GM12875 (cell line): ENCODE results near the gene CXCL14.

Experiments
- H3K4me3 ChIP-seq: one replicate; pipeline ENCODE4 v1.5.1; 2011; ENCODE audit warnings: low read depth, low read length, control low read depth
- TF ChIP-seq, protein P1 (sequence below): IDR thresholded peaks from 2 replicates; pipeline ENCODE4 v1.5.1; 2011; ENCODE audit warnings: low read depth, mild to moderate bottlenecking, control low read depth, inconsistent platforms, low read length, moderate library complexity, borderline replicate concordance; ENCODE audit not compliant: insufficient read depth

Gene CXCL14, protein sequence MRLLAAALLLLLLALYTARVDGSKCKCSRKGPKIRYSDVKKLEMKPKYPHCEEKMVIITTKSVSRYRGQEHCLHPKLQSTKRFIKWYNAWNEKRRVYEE

GRCh38 chr5:135578685-135579341, at the start of gene CXCL14:
Gene CXCL14, minus strand, starts transcription at chr5:135578991. Its CDS starts 213 bp downstream, at chr5:135578778.
- TF ChIP-seq, protein P1, sequence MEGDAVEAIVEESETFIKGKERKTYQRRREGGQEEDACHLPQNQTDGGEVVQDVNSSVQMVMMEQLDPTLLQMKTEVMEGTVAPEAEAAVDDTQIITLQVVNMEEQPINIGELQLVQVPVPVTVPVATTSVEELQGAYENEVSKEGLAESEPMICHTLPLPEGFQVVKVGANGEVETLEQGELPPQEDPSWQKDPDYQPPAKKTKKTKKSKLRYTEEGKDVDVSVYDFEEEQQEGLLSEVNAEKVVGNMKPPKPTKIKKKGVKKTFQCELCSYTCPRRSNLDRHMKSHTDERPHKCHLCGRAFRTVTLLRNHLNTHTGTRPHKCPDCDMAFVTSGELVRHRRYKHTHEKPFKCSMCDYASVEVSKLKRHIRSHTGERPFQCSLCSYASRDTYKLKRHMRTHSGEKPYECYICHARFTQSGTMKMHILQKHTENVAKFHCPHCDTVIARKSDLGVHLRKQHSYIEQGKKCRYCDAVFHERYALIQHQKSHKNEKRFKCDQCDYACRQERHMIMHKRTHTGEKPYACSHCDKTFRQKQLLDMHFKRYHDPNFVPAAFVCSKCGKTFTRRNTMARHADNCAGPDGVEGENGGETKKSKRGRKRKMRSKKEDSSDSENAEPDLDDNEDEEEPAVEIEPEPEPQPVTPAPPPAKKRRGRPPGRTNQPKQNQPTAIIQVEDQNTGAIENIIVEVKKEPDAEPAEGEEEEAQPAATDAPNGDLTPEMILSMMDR: no peak
- no peak within 1 kb of the TSS for H3K4me3 ChIP-seq

- H3K4me3 ChIP-seq: no peak overlapping the region
- TF ChIP-seq, protein P1: no peak
Measured at GRCh38 chr5:135626636-135627035, 47.8 kb upstream of the CXCL14 start.

- TF ChIP-seq, protein P1: no peak
- no peak overlapping the region for H3K4me3 ChIP-seq
Measured at GRCh38 chr5:135625961-135626360, 47.2 kb upstream of the CXCL14 start.

DNA sequence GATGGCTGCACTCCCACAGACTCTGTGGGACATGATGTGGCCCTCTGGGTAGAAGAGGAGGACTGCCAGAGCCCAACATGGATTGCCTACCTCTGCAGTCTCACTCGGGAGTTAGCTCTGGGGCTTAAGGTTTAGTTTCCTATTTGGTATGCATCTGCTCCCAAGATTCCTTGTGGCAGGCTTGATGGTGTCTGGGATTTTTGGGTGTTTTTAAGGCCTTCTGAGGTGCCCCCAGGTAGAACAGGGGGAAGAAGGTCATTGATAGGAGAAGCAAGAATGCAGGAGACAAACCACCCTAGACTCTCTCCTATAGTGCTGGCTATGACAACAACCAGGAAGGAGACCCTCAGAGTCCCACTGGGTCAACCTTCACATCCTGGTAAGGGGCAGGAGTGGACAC, 46.7 kb upstream of the CXCL14 start:
- TF ChIP-seq, protein P1: no peak

DNA sequence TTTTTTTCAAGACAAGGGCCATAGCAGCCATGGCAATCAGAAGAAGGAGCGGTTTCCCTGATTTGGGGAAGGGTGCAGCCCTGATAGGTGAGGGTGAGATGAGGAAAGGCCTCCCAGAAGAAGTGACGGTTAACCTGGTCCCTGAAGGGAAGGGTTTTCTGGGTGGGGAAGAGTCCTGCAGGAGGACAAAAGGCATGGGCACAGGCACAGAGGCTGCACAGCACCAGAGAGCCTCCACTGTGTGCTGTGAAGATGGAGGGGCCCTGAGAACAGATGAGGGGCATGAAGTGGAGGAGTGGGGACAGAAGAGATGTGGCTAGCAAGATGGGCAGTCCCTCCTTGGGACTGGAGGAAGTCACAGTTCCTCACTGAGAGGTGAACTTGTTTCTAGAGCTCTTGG, 46.3 kb upstream of the CXCL14 start:
- TF ChIP-seq, protein P1: no peak
- H3K4me3 ChIP-seq: no peak overlapping the region

More for the DNA sequence above, 46.7 kb upstream of the CXCL14 start:
- no peak overlapping the region for H3K4me3 ChIP-seq

- H3K4me3 ChIP-seq: no peak overlapping the region
- TF ChIP-seq, protein P1: no peak
Measured at GRCh38 chr5:135623186-135623715, 44.5 kb upstream of the CXCL14 start.
